NK-92 (cell line): ENCODE data around the gene NMT1.

Experiments
- DNase-seq: peaks from one replicate; lab custom pipeline; 2025; ENCODE audit not compliant: unreplicated experiment; lab: John Stamatoyannopoulos, UW

NMT1 gene

DNA sequence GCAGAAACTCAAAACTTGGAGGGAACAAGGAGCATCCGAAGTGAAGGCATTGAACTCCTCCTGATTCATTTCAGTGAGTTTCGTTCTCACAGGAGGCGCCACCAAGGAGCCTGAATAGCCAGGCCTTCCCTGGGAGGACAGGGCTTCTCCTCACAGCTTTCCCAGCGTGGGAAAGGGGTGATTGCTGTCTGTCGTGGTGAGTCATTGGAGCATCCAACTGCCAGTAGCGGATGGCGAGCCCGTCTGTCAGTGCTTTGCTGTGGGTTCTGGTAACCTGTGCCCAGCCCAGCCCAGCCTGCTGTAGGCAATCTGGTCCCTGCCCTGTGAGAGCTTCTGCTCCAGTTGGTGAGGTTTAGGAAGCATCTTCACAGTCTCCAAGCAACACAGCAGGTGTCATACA is 42.9 kb downstream of the NMT1 start:
- DNase-seq, result no peak

DNA sequence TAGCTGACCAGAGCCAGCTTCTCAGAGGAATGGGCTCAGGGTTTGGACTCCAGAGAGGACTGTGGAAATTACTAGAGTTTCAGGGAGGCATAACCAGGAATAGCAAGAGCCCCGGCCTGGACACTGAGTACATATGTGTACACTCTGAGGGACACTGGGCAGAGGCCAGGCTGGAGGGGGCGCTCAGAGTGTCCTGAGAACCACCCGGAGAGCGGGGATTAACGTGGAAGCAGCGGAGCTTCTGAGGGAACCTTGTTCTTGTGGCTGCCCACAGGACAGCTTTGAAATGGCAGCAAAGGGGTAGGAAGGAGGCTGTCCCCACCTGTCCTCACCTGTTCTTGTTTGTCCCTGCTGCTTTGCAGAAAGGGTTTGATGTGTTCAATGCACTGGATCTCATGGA is 43.4 kb downstream of the NMT1 start:
- no peak for DNase-seq

DNA sequence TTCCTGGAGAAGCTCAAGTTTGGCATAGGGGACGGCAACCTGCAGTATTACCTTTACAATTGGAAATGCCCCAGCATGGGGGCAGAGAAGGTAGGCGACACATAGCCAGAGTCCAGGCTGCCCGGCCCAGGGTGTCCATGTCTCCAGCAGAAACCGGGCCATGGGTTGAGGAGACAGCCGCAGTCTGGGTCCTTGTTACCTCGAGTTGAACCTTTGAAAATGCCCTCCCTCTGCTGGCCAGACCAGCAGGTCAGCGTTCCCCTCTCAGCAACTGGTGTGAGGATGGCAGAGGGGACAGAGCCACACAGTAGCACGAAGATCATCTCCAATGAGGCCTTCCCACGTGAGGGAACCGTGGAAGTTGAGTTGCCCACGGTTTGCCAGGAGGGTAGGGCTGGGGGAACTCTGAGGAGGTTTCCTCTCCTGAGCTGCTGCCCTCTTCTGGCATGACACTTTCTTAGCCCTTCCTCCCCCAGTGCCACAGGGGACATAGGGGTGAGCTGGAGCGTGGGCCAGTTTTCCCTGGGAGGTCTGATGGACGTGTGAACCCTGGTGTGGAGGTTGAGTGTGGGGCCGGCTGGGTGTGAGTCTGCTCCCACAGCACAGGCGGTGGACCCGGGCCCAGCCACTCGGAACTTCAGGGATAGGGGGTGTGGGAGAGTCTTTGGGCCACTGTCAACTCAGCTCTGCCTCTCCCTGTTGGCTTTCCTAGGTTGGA is 43.9 kb downstream of the NMT1 start:
- DNase-seq, result no peak

DNA sequence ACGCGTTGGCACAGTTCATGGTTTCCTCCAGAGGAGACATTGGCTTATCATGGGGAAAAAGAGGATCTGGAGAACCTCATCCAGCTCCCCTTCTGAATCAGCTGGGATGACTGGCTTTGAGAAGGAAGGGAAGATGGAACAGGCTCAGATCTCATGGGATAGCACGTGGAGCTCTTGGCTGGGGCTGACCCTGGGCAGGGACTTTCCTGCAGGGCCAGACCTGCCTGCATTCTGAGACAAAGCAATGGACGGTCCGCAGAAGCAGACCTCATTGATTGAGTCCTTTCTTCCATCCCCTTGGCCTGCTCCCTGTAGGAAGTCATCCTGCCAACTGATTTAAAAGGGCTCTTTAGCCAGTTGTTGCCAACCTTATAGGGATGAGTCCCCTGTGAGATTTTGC is 45.0 kb downstream of the NMT1 start:
- no peak for DNase-seq

DNA sequence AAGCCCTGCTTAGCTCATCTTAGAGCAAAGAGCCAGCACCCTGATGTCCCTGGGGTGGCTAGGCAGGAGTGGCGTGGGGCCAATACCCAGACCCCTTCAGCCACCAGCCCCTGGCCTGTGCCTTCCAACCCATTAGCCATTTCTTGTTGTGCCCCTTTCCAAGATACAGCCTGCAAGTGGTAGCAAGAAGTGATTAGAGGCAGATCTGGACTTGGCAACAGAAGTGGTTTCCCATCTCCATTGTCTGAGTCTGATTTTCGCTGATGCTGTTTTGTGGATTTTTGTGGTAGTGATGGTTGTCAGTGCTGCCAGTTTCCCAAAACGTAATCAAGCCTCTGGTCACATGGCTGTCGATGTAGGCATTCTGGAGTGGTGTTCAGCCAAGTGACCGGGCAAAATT is 45.5 kb downstream of the NMT1 start:
- DNase-seq, result no peak

DNA sequence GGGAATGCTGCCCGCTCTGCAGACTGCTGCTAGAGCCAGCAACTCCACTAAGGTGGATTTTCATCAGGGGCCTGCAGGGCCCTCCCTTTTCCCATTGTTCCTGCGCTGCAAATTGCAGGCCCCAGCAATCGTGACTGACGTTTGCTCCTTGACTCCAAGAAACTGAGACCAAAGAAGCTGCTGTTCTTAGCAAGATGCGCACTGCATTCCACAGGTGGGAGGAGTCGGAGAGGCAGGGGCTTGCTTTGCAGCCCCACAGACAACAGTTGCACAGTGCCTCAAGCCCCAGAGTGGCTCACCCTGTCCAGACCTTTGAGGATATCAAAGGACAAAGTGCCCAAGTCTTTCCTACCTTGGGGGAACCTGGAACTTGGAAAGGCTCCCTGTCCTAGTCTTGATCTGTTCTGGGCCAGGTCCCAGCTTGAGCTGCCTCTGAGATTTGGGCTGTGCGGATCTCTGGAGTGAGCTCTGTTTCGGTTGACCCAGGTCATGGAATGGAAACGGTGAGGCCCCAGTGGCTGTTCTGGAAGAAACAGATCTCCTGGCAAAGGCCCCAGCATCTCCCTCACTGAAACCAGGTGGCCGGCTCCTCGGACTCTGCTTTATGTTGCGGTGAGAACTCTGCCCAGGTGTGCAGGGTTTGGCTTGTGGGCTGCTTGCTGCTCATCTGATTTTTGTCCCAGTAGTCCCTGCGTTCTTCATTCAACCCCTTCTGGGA is 46.3 kb downstream of the NMT1 start:
- DNase-seq, result no peak

DNA sequence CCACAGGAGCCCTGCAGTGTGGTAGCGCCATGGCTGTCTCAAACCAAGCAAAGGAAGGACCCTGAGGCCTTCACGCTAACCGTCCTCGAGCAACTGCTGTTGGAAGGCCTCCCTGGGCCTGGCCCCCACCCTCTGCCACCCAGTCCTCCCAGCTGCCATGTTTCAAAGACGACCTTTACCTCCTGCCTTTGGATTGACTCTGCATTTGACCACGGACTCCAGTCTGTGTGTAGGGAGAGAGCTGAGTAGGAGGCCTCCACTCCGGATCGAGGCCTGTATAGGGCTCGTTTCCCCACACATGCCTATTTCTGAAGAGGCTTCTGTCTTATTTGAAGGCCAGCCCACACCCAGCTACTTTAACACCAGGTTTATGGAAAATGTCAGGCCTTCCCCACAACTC is 46.9 kb downstream of the NMT1 start:
- no peak for DNase-seq

DNA sequence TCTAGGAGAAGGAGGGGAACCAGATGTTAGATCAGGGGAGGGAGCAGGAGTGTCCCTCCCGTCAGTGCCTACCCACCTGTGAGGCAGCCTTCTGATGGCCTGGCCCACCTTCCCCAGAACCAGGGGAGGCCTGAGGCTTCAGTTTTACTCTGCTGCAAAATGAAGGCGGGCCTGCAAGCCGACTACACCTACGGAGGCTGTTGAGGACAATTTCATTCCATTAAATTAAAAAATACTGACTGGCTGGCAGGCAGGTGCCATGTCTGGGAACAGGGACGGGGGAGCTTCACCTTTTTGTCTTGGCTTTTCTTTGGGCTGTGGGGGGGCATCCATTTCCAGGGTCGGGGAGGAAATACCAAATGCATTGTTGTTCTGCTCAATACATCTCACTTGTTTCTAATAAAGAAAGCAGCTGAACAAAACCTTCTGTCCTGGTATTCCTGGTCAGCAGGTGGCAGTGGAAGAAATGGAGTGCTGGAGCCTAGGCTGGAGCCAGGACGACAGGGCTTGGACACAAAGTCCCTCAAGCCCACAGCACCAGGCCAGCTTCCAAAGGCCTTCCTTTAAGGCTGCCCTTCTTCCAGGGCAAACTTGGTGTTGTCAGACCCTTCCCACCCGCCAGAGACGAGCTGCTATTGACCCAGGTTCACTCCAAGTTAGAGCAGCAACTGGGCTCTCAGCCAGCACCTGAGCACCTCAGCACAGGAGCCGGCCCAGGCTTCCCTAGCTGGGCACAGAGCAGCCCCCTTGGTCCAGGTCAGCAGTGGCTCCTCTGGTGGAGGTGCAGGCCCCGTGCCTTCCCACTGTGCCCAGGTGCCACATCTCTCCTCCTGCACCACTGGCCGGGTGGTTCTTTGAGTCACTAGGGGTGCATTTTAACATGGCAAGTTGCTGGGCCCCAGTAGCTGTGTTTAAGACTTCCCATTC is 47.7 kb downstream of the NMT1 start:
- no peak for DNase-seq

DNA sequence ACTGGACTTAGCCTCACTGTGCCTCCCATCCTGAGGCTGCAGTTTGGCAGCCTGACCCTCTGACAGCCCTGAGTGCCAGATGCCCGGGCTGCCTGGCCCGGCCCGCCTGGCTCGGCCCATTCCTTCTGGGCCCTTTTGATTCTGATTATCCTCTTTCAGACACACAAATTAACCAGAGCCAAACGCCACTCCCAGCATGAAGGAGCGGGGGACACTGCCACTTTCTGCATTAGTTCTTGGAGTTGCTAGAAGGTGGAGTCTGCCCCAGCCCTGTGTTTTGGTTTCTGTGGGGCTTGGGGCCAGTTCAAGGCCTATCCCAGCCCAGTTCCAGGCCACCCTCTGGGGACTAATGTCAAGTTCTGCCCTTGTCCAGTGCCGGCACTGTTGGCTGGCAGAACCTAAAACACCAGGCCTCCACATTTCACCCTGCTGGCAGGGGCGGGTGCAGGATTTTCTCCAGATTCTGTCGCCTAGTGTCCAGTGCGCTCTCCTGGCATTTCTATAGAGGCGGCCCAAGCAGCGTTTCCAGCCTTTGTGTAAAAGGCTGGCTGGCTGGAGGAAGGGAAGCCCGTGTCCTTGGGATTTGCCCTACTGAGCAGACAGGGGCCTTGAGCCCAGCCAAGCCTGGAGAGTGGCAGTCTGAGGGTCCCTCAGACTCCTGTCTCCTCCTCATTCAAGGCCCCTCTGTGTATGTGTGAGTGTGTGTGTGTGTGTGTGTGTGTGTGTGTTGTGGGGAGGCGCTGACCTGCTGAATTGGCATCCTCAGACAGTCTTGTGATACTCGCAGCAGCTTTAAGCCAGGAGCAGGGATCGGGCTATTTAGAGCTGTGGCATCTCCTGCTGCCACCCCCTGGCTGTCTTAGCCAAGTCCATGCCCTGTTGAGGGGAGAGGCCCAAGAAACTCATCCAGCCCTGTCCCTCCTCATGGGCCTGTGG is 49.8 kb downstream of the NMT1 start:
- DNase-seq, result no peak

DNA sequence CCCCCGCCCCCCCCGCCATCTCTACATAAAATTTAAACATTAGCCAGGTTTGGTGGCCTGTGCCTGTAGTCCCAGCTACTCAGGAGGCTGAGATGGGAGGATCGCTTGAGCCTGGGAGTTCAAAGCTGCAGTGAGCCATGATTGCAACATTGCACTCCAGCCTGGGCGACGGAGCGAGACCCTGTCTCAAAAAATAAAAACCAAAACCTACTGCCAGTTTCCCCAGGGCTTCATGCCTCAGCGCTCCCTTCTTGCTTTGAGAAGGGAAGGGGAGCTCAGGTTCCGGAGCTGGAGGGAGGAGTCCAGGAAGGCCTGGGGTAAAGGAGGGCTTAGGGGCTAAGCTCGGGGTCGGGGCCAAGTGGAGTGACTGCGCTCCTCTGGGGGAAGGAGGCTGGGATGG is 50.7 kb downstream of the NMT1 start:
- no peak for DNase-seq

DNA sequence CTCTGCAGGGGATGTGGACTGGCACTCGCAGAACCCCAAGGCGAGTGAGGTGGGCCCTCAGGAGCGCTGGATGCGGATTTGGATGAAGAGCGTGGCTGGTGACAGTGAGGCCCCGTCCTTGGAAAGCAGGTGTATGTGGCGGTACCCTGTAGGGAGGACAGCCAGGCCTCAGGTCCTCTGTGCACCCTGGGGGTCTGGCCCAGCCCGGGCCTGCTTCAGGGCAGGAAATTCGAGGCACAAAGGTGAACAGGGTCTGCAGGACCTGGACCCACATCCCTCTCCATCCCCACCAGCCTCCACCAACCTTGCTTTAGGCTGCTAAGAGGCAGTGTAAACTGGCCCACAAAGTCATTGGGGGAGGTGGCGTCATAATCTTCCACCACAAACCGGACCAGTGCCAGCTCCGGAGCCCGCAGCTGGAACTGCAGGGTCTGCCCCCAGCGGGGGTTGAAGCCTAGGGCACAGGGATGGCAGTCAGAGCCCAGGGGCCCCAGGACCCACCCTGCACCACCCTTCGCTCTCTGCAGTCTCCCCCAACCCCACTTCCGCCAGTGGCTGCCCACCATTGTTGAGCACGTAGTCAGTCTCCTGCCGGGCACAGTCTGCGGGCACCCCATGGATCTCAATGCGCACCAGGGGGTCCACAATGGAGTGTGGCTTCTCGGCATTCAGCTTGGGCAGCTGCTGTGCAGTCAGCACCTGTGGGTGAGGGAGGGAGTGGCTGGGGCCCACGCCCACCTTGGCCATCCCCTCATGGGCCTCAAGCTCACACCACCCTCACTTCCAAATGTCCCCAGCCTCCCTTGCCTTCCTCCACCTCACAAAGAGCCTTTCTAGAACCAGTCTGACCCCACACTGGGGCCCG is 51.7 kb downstream of the NMT1 start:
- DNase-seq, result no peak

DNA sequence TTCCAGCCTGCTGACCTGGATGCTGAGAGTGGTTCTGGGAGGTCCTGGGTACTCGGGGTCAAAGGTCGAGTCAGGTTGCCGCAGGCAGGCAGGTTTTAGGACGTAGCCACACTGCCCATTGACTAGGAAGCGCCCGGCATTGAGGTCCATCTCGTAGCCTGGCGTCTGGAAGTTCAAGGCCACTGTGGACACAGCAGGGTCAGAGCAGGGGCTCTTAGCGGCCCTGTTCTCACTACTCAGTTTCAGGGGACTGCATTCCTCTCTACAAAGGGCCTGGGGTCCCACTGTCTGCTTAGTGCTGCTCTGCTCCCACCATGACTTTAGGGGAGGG is 52.3 kb downstream of the NMT1 start:
- no peak for DNase-seq

DNA sequence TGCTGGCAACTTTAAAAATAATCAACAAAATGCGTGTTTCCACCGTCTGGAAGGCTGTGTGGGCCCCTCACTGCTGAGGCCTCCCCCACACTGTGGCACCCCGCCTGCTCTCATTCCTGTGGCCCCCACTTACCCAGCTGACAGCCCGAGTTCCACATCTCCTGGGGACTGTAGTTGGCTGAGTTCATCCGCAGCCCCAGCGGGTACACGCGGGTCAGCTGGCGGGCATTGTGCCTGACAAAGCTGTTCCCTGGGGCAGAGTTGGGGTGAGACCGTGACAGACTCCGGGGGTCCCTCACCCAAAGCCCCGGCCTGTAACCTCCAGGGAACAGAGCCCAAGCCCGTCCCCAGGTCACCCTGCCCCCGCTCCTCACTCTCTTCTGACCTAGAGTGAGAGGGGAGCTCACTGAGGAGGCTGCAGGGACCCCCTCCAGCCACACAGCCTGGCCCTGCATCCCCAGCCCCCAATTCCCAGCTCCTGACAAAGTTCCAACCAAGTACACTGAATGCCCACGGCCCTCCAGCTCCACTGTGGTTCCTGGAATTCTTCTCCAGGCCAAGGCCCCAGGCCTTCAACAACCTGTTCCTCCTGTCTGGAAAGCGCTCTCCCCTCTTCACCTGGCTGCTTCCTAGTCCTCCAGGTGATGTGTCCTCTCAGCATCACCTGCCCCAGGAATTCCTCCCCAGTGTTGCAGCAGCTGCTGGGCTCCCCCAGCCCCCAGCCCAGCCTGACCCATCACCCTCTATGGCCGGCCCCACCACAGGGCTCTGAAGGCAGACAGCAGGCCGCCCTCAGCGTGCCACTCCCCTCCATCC is 53.2 kb downstream of the NMT1 start:
- DNase-seq, result no peak

DNA sequence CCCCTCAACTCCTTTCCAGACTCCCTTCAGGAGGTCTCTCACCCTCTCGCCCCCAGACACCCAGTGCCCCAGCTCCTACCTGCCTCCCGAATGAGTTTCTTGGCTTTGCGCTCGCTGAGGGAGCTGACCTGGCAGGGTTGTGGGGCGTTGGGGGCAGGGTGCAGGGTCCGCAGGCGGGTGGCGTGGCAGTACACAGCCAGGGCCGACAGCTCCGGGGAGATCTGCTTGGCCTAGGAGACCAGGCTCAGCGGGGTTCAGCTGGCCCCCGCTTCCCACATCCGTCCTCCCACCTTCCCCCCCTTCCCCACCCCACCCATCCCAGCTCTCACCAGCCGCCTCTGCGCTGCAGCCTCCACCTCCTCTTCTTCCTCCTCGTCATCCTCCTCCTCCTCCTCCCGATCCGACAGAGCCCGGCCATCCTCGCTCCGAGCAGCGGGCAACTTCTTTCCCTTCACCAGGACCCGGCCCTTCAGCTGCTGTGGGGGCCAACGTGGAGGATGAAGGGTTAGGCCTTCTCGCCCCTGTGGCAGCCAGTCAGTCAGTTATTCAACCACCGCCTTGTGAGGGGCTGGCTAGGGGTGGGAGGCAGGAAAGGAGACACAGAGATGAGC is 54.0 kb downstream of the NMT1 start:
- no peak for DNase-seq

DNA sequence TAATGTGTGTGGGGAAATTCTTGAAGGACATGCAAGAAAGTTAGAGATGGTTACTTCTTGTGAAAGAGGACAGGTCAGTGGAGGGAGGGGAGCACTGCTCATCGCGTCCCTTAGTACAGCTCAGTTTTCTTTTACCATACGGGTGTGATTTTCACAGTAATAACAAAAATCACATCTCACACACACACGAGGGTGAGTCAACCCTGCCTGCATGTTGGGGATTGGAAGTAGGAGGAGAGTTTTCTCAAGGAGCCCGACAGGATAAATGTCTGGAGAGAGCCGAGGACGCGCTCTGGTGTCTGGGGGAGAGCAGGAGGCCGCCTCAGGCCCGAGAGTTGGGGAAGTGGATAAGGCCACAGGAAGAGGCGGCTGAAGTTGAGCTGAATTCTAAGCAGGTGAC is 54.8 kb downstream of the NMT1 start:
- DNase-seq, result no peak

DNA sequence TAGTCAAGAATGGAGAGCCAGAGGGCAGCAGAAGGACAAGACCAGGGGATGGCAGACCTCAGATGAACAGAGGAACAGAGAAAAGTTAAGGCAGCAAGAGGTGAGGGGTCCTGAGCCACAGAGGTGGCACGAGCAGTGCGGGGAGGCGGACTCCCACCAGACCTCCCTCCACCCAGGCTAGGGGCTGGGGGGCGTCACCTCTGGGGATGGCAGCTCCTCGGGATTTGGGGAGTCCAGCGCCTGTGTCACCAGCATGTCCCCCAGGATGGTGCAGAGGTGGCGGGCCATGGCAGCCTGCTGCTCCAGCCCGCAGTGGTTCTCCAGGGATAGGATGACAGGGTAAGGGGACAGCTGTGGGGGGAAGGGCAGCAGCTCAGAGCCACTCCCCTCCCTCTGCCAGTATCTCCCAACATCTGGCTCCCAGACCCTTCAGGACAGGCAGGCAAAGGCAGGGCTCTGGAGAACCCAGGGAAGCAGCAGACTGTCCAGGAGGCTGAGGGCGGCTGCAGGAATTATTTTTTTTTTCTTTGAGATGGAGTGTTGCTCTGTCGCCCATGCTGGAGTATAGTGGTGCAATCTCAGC is 55.4 kb downstream of the NMT1 start:
- DNase-seq, result no peak

DNA sequence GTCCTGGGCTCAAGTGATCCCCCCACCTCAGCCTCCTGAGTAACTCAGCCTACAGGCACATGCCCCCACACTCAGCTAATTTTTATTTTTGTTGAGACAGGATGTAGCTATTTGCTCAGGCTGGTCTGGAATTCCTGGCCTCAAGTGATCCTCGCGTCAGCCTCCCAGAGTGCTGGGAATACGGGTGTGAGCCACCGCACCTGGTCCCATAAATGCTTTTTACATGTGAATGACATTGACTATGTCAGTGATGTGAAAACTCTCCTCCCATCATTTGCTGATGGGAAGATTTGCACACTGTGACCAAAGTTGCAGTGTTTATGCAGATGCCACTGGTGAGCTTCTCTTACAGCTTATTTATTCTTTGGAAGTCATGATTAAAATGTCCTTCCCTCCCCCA is 56.2 kb downstream of the NMT1 start:
- no peak for DNase-seq
